Tibial artery (tissue), 4 donors: Measurements from ENCODE around the gene MYBPHL.

Experiments used
- DNase-seq, 2 donors: peaks; one replicate each; pipeline ENCODE4 v3.0.0-alpha.2; 2019
- H3K27ac ChIP-seq, 2 donors: fragments of 200-600 bp; sonication (generic) in 1 of 2; 1 replicate in 1 of 2; 2 replicates in 1 of 2; pipeline ENCODE4 v1.5.1; 2018 to 2019; ENCODE audit warnings: mild to moderate bottlenecking in 1 of 2
- H3K27me3 ChIP-seq, 2 donors: fragments of 200-600 bp; sonication (generic) in 1 of 2; one replicate each; pipeline versions ENCODE4 v1.5.1 to v1.6.0; 2016 to 2019
- H3K36me3 ChIP-seq, 3 donors: fragments of 200-600 bp; sonication (generic) in 2 of 3; one replicate each; pipeline ENCODE4 v1.5.1; 2016 to 2019; ENCODE audit warnings: mild to moderate bottlenecking in 2 of 3
- H3K4me1 ChIP-seq, 4 donors: fragments of 200-600 bp; sonication (generic) in 2 of 4; 1 replicate in 3 of 4; 2 replicates in 1 of 4; pipeline ENCODE4 v1.5.1; 2016 to 2019
- H3K4me3 ChIP-seq, 2 donors: fragments of 200-600 bp; sonication (generic) in 1 of 2; 1 replicate in 1 of 2; 2 replicates in 1 of 2; pipeline ENCODE4 v1.5.1; 2018 to 2019; ENCODE audit warnings: mild to moderate bottlenecking in 2 of 2
- H3K9me3 ChIP-seq, 3 donors: fragments of 200-600 bp; sonication (generic) in 1 of 3; one replicate each; pipeline ENCODE4 v1.5.1; 2016 to 2019
- CTCF ChIP-seq, 2 experiments: fragments of 200-600 bp in 1 of 2; fragments of 450-650 bp in 1 of 2; IDR thresholded peaks; one replicate each; pipeline ENCODE4 v1.5.1; 2017 to 2019; ENCODE audit warnings: antibody characterized with exemption in 2 of 2, mild to moderate bottlenecking in 1 of 2, moderate library complexity in 1 of 2
- intact Hi-C: fragments of 100-400 bp; cut with DNase I; formaldehyde crosslinking; loops from one replicate; pipeline ENCODE4 v1.15.0; 2023; ENCODE audit warnings: low total_unique reads

The MYBPHL gene

GRCh38 chr1:109350182-109350581 is 43.4 kb upstream of the MYBPHL start:
- no peak for TF ChIP-seq CTCF (IDR thresholded peaks at IDR 0.05)
- intact Hi-C loops, result loop anchor here (5.0 to 10.0 kb wide), 2 partner anchors 47 to 65 kb away; partner anchors contain the start of genes PSRC1 and SORT1
- H3K4me1 ChIP-seq, result peaks cover 0 to 38% (median 2%) of the 10 kb centered on the region in 4 donors
- H3K4me3 ChIP-seq, result no peak overlapping the region
- no peaks in the 10 kb centered on the region for H3K27me3 ChIP-seq
- no peak for DNase-seq
- peak overlapping the region in 1 of 2 donors; percentile 12 for H3K27ac ChIP-seq
- H3K9me3 ChIP-seq, result no peaks in the 10 kb centered on the region
- H3K36me3 ChIP-seq, result peaks cover 85 to 95% (median 91%) of the 10 kb centered on the region in 3 donors

GRCh38 chr1:109347511-109347910 is 40.7 kb upstream of the MYBPHL start:
- Histone ChIP-seq H3K27ac (no peak overlapping the region), H3K4me1 (peaks cover 0 to 20% (median 0%) of the 10 kb centered on the region in 4 donors), H3K4me3 (no peak overlapping the region), H3K36me3 (peaks cover 88 to 97% (median 96%) of the 10 kb centered on the region in 3 donors), H3K27me3 (no peaks in the 10 kb centered on the region), H3K9me3 (no peaks in the 10 kb centered on the region)
- intact Hi-C loops, result no loop called here
- no peak for DNase-seq
- no peak for TF ChIP-seq CTCF (IDR thresholded peaks at IDR 0.05)

GRCh38 chr1:109341944-109342930 is 35.4 kb upstream of the MYBPHL start:
- H3K9me3 ChIP-seq, result no peaks in the 10 kb centered on the region
- DNase-seq, result no peak
- intact Hi-C loops, result no loop called here

GRCh38 chr1:109338608-109339007 is 31.8 kb upstream of the MYBPHL start:
- Histone ChIP-seq H3K4me3 (no peak overlapping the region), H3K9me3 (no peaks in the 10 kb centered on the region), H3K27me3 (no peaks in the 10 kb centered on the region), H3K4me1 (peaks cover 0 to 14% (median 0%) of the 10 kb centered on the region in 4 donors), H3K36me3 (peaks cover 92 to 98% (median 96%) of the 10 kb centered on the region in 3 donors), H3K27ac (no peak overlapping the region)
- DNase-seq, result no peak
- no peak for TF ChIP-seq CTCF (IDR thresholded peaks at IDR 0.05)
- intact Hi-C loops, result no loop called here

More at GRCh38 chr1:109341944-109342930, 35.4 kb upstream of the MYBPHL start:
- Histone ChIP-seq H3K27me3 (no peaks in the 10 kb centered on the region), H3K36me3 (peaks cover 92 to 96% (median 96%) of the 10 kb centered on the region in 3 donors), H3K27ac (peak overlapping the region in 1 of 2 donors; percentile 14), H3K4me1 (peaks cover 0 to 14% (median 0%) of the 10 kb centered on the region in 4 donors), H3K4me3 (no peak overlapping the region)
- TF ChIP-seq CTCF (IDR thresholded peaks at IDR 0.05), result no peak

GRCh38 chr1:109338091-109338490 is 31.3 kb upstream of the MYBPHL start:
- H3K36me3 ChIP-seq, result peaks cover 93 to 99% (median 96%) of the 10 kb centered on the region in 3 donors
- no peak for DNase-seq
- intact Hi-C loops, result no loop called here
- no peak overlapping the region for H3K4me3 ChIP-seq
- no peaks in the 10 kb centered on the region for H3K27me3 ChIP-seq
- H3K4me1 ChIP-seq, result peaks cover 0 to 12% (median 0%) of the 10 kb centered on the region in 4 donors
- TF ChIP-seq CTCF (IDR thresholded peaks at IDR 0.05), result no peak
- H3K27ac ChIP-seq, result no peak overlapping the region
- no peaks in the 10 kb centered on the region for H3K9me3 ChIP-seq
